ENCODE data around the gene MKNK1. TPM values are rescaled to one million over a fixed set of nuclear protein-coding genes. Genes with fewer than 3 reads are reported as not detected.
"Not testable (repeated sequence)": the region's sequence is repeated elsewhere in the genome, so short reads cannot be mapped to it uniquely, and the experiment has no call there.

MKNK1 gene
- 28.0 and 30.9 TPM in 2 replicates for total RNA-seq
- long read RNA-seq, partial matches to known transcripts = 8 of 22 reads
- long read RNA-seq, other reads (novel, unspliced or antisense) = 8 of 22 reads

- peak within 1 kb of the TSS; percentile 95 for H3K4me3 Mint-ChIP-seq
- H3K9me3 Mint-ChIP-seq = no peaks in the 10 kb centered on the region
Observed at GRCh38 chr1:46603858-46604549, at the start of gene MKNK1. Gene MKNK1, minus strand, starts transcription at chr1:46604268. Its CDS starts 20,941 bp downstream, at chr1:46583327.

GRCh38 chr1:46653405-46653958, 49.4 kb upstream of the MKNK1 start:
- peak overlapping the region; percentile 35 for H3K27ac Mint-ChIP-seq (ENCODE audit: unreplicated experiment)
- no peak for DNase-seq (ENCODE audit: low read depth, low spot score)
- peaks cover 12% of the 10 kb centered on the region for H3K9me3 Mint-ChIP-seq
- no peaks in the 10 kb centered on the region for H3K27me3 Mint-ChIP-seq (ENCODE audit: low read depth)
- H3K36me3 Mint-ChIP-seq (ENCODE audit: low read depth) = peaks cover 39% of the 10 kb centered on the region
- no peak overlapping the region for H3K4me3 Mint-ChIP-seq
- no peak for TF ChIP-seq CTCF (conservative IDR thresholded peaks at IDR 0.05)
- no peaks in the 10 kb centered on the region for H3K4me1 Mint-ChIP-seq

More at GRCh38 chr1:46603858-46604549, at the start of gene MKNK1:
- no peaks in the 10 kb centered on the region for H3K36me3 Mint-ChIP-seq (ENCODE audit: low read depth)
- H3K27me3 Mint-ChIP-seq (ENCODE audit: low read depth) = no peaks in the 10 kb centered on the region
- peaks cover 23% of the 10 kb centered on the region for H3K4me1 Mint-ChIP-seq
- H3K27ac Mint-ChIP-seq (ENCODE audit: unreplicated experiment) = peak within 1 kb of the TSS; percentile 88
- peak; percentile 97 for DNase-seq (ENCODE audit: low read depth, low spot score)
- TF ChIP-seq CTCF (conservative IDR thresholded peaks at IDR 0.05) = peak; percentile 48

GRCh38 chr1:46652321-46653100, 48.4 kb upstream of the MKNK1 start:
- H3K9me3 Mint-ChIP-seq = peaks cover 13% of the 10 kb centered on the region
- no peak overlapping the region for H3K4me3 Mint-ChIP-seq
- H3K27me3 Mint-ChIP-seq (ENCODE audit: low read depth) = no peaks in the 10 kb centered on the region
- no peak for TF ChIP-seq CTCF (conservative IDR thresholded peaks at IDR 0.05)
- no peak overlapping the region for H3K27ac Mint-ChIP-seq (ENCODE audit: unreplicated experiment)
- peaks cover 41% of the 10 kb centered on the region for H3K36me3 Mint-ChIP-seq (ENCODE audit: low read depth)
- DNase-seq (ENCODE audit: low read depth, low spot score) = no peak
- no peaks in the 10 kb centered on the region for H3K4me1 Mint-ChIP-seq

- H3K36me3 Mint-ChIP-seq (ENCODE audit: low read depth) = peaks cover 49% of the 10 kb centered on the region
Observed at GRCh38 chr1:46651152-46651551, 47.1 kb upstream of the MKNK1 start.

GRCh38 chr1:46650491-46650890, 46.4 kb upstream of the MKNK1 start:
- no peak for DNase-seq (ENCODE audit: low read depth, low spot score)
- no peaks in the 10 kb centered on the region for H3K27me3 Mint-ChIP-seq (ENCODE audit: low read depth)
- peaks cover 15% of the 10 kb centered on the region for H3K9me3 Mint-ChIP-seq
- no peak overlapping the region for H3K4me3 Mint-ChIP-seq
- H3K27ac Mint-ChIP-seq (ENCODE audit: unreplicated experiment) = no peak overlapping the region
- no peak for TF ChIP-seq CTCF (conservative IDR thresholded peaks at IDR 0.05)
- no peaks in the 10 kb centered on the region for H3K4me1 Mint-ChIP-seq
- H3K36me3 Mint-ChIP-seq (ENCODE audit: low read depth) = peaks cover 44% of the 10 kb centered on the region

More at GRCh38 chr1:46651152-46651551, 47.1 kb upstream of the MKNK1 start:
- not testable (repeated sequence) for H3K27ac Mint-ChIP-seq (ENCODE audit: unreplicated experiment); H3K4me3 Mint-ChIP-seq; H3K4me1 Mint-ChIP-seq; DNase-seq (ENCODE audit: low read depth, low spot score); H3K27me3 Mint-ChIP-seq (ENCODE audit: low read depth)
- peaks cover 15% of the 10 kb centered on the region for H3K9me3 Mint-ChIP-seq

Data from neural crest cell (in vitro differentiated cells).